ENCODE measurements around the gene PLAGL1. TPM values are rescaled to one million over a fixed set of nuclear protein-coding genes. Genes with fewer than 3 reads are reported as not detected.

The PLAGL1 gene
- total and polyA plus RNA-seq, 2 of the 13 experiments (the other 11 are each of a cell fraction or from before 2014, with no cell fraction given): 0.60 to 2.3 TPM

GRCh38 chr6:144049386-144049785, 41.3 kb upstream of the PLAGL1 start:
- intact Hi-C loops (cut with micrococcal nuclease; ENCODE audit: unreplicated experiment) (no loop called here), in situ Hi-C loops (cut with HindIII; ENCODE audit: extremely low pct_ligation_motif_present, low pct_unique_long_range_greater_than_20kb) (no loop called here)
- H4K20me1 ChIP-seq (ENCODE audit: insufficient read depth, low read length): no peaks in the 10 kb centered on the region
- H3K4me1 ChIP-seq (ENCODE audit: insufficient read depth, low read length): no peaks in the 10 kb centered on the region; the same call in 1 of the 2 replicates
- H3K36me3 ChIP-seq (replicated peaks in 1 of 2; ENCODE audit: control insufficient read depth in 1 of 2, insufficient read depth in 2 of 2, low read length in 2 of 2): no peaks in the 10 kb centered on the region
- no peaks in the 10 kb centered on the region for H3K79me2 ChIP-seq (ENCODE audit: insufficient read depth, low read length)
- TF ChIP-seq SMAD9 (CRISPR knock-in tag; IDR thresholded peaks at IDR 0.05): no peak
- no peak for TF ChIP-seq ZNF678 (CRISPR knock-in tag; IDR thresholded peaks at IDR 0.05)
- no peak for TF ChIP-seq ZNF629 (CRISPR knock-in tag; conservative IDR thresholded peaks at IDR 0.05)
- no peak for TF ChIP-seq ZNF354B (CRISPR knock-in tag; IDR thresholded peaks at IDR 0.05)
- TF ChIP-seq ZBTB3 (CRISPR knock-in tag; IDR thresholded peaks at IDR 0.05; ENCODE audit: borderline replicate concordance, low read depth): no peak
- TF ChIP-seq ZNF292 (CRISPR knock-in tag; IDR thresholded peaks at IDR 0.05; ENCODE audit: borderline replicate concordance, low read depth): no peak
- TF ChIP-seq ZNF224 (CRISPR knock-in tag; IDR thresholded peaks at IDR 0.05): no peak
- no peak for TF ChIP-seq TCF12 (IDR thresholded peaks at IDR 0.05)
- TF ChIP-seq TCF12 (CRISPR knock-in tag; IDR thresholded peaks at IDR 0.05): no peak
- no peak for TF ChIP-seq ZNF747 (CRISPR knock-in tag; IDR thresholded peaks at IDR 0.05; ENCODE audit: borderline replicate concordance)
- no peak overlapping the region for H3K9ac ChIP-seq (ENCODE audit: insufficient read depth, low read depth, low read length)
- CTCF ChIA-PET (ENCODE audit: low intra/inter-chr PET ratio, low total read pairs): no interaction called here
- H3K27ac ChIP-seq (ENCODE audit: extremely low read length, insufficient read depth, low read length): no peak overlapping the region
- H3K4me3 ChIP-seq (replicated peaks in 1 of 3; ENCODE audit: insufficient read depth in 1 of 3, low read depth in 2 of 3, low read length in 3 of 3): no peak overlapping the region
- BruUV-seq (replicated peaks): no TSS peak
- ATAC-seq (no peak), FAIRE-seq (no peak), DNase-seq (ENCODE audit: low spot score) (no peak)
- H2AFZ ChIP-seq (ENCODE audit: low read length): no peak overlapping the region
- POLR2A ChIA-PET: no interaction called here
- peaks cover 0 to 7% of the 10 kb centered on the region in 2 experiments; a peak in 1 of 5 replicates for H3K27me3 ChIP-seq (ENCODE audit: control insufficient read depth in 1 of 2, insufficient read depth in 2 of 2, low read length in 2 of 2)
- H3K9me3 ChIP-seq (ENCODE audit: low read length): peaks cover 9% of the 10 kb centered on the region; the same call in 1 of the 2 replicates
- no peak overlapping the region for H3K4me2 ChIP-seq (ENCODE audit: low read depth, low read length)
- WGBS (ENCODE audit: low lambda C conversion rate): 2% methylated on average over 1 of the region's 1 CpG

DNA sequence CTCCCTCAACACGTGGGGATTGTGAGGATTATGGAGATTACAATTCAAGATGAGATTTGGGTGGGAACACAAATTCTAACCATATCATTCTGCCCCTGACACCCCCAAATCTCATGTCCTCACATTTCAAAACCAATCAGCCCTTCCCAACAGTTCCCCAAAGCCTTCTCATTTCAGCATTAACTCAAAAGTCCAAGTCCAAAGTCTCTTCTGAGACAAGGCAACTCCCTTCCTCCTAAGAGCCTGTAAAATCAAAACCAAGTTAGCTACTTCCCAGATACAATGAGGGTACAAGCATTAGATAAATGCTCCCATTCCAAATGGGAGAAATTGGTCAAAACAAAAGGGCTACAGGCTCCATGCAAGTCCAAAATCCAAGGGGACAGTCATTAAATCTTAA, 39.6 kb upstream of the PLAGL1 start:
- peaks cover 9% of the 10 kb centered on the region; the same call in 1 of the 2 replicates for H3K9me3 ChIP-seq (ENCODE audit: low read length)
- in situ Hi-C loops (cut with HindIII; ENCODE audit: extremely low pct_ligation_motif_present, low pct_unique_long_range_greater_than_20kb): no loop called here
- 0% methylated on average over 1 of the region's 1 CpG for WGBS (ENCODE audit: low lambda C conversion rate)
- intact Hi-C loops (cut with micrococcal nuclease; ENCODE audit: unreplicated experiment): no loop called here
- H3K9ac ChIP-seq (ENCODE audit: insufficient read depth, low read depth, low read length): no peak overlapping the region
- BruUV-seq (replicated peaks): no TSS peak
- ATAC-seq (no peak), DNase-seq (ENCODE audit: low spot score) (no peak), FAIRE-seq (no peak)
- no peaks in the 10 kb centered on the region for H4K20me1 ChIP-seq (ENCODE audit: insufficient read depth, low read length)
- peaks cover 0 to 7% of the 10 kb centered on the region in 2 experiments; a peak in 1 of 5 replicates for H3K27me3 ChIP-seq (ENCODE audit: control insufficient read depth in 1 of 2, insufficient read depth in 2 of 2, low read length in 2 of 2)
- H2AFZ ChIP-seq (ENCODE audit: low read length): no peak overlapping the region
- H3K4me2 ChIP-seq (ENCODE audit: low read depth, low read length): no peak overlapping the region
- no peak overlapping the region for H3K27ac ChIP-seq (ENCODE audit: extremely low read length, insufficient read depth, low read length)
- H3K4me3 ChIP-seq (replicated peaks in 1 of 3; ENCODE audit: insufficient read depth in 1 of 3, low read depth in 2 of 3, low read length in 3 of 3): no peak overlapping the region
- H3K79me2 ChIP-seq (ENCODE audit: insufficient read depth, low read length): no peaks in the 10 kb centered on the region
- CTCF ChIA-PET (ENCODE audit: low intra/inter-chr PET ratio, low total read pairs): no interaction called here
- no peaks in the 10 kb centered on the region for H3K36me3 ChIP-seq (replicated peaks in 1 of 2; ENCODE audit: control insufficient read depth in 1 of 2, insufficient read depth in 2 of 2, low read length in 2 of 2)
- H3K4me1 ChIP-seq (ENCODE audit: insufficient read depth, low read length): no peaks in the 10 kb centered on the region
- POLR2A ChIA-PET: no interaction called here
- TF ChIP-seq ZNF124 (CRISPR knock-in tag; IDR thresholded peaks at IDR 0.05) (no peak), DRAP1 (CRISPR knock-in tag; IDR thresholded peaks at IDR 0.05) (no peak)
- TF ChIP-seq, protein P1, sequence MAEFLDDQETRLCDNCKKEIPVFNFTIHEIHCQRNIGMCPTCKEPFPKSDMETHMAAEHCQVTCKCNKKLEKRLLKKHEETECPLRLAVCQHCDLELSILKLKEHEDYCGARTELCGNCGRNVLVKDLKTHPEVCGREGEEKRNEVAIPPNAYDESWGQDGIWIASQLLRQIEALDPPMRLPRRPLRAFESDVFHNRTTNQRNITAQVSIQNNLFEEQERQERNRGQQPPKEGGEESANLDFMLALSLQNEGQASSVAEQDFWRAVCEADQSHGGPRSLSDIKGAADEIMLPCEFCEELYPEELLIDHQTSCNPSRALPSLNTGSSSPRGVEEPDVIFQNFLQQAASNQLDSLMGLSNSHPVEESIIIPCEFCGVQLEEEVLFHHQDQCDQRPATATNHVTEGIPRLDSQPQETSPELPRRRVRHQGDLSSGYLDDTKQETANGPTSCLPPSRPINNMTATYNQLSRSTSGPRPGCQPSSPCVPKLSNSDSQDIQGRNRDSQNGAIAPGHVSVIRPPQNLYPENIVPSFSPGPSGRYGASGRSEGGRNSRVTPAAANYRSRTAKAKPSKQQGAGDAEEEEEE (CRISPR knock-in tag; IDR thresholded peaks at IDR 0.05; ENCODE audit: borderline replicate concordance): no peak
- TF ChIP-seq, protein P2, sequence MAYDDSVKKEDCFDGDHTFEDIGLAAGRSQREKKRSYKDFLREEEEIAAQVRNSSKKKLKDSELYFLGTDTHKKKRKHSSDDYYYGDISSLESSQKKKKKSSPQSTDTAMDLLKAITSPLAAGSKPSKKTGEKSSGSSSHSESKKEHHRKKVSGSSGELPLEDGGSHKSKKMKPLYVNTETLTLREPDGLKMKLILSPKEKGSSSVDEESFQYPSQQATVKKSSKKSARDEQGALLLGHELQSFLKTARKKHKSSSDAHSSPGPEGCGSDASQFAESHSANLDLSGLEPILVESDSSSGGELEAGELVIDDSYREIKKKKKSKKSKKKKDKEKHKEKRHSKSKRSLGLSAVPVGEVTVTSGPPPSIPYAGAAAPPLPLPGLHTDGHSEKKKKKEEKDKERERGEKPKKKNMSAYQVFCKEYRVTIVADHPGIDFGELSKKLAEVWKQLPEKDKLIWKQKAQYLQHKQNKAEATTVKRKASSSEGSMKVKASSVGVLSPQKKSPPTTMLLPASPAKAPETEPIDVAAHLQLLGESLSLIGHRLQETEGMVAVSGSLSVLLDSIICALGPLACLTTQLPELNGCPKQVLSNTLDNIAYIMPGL (CRISPR knock-in tag; IDR thresholded peaks at IDR 0.05; ENCODE audit: borderline replicate concordance in 1 of 2, low read depth in 1 of 2): no peak
